Loucy (cell line): Measurements from ENCODE around the gene COL5A1.

Source experiments
- H2AFZ ChIP-seq: fragments of 200-600 bp; sonication (generic); 2 replicates; pipeline ENCODE4 v1.6.0; 2016; ENCODE audit warnings: antibody characterized with exemption, mild to moderate bottlenecking, low read length, moderate library complexity
- H3F3A ChIP-seq: fragments of 200-600 bp; 2 replicates; pipeline ENCODE4 v1.6.0; 2016; ENCODE audit warnings: antibody characterized with exemption, low read depth, mild to moderate bottlenecking
- H3K27me3 ChIP-seq: fragments of 200-600 bp; sonication (generic); 2 replicates; pipeline ENCODE4 v1.6.1; 2014; ENCODE audit warnings: low read length, mild to moderate bottlenecking; ENCODE audit not compliant: insufficient read depth, poor library complexity, severe bottlenecking
- H3K36me3 ChIP-seq: fragments of 200-600 bp; sonication (generic); 2 replicates; pipeline ENCODE4 v1.6.1; 2016; ENCODE audit warnings: low read length; ENCODE audit not compliant: insufficient read depth
- H3K4me1 ChIP-seq: fragments of 200-600 bp; sonication (generic); 2 replicates; pipeline ENCODE4 v1.5.1; 2014; ENCODE audit warnings: low read length, mild to moderate bottlenecking; ENCODE audit not compliant: insufficient read depth, poor library complexity, severe bottlenecking
- H3K4me2 ChIP-seq: fragments of 200-600 bp; sonication (generic); 2 replicates; pipeline ENCODE4 v1.6.0; 2014; ENCODE audit warnings: antibody characterized with exemption, low read length, low read depth, mild to moderate bottlenecking; ENCODE audit not compliant: poor library complexity, severe bottlenecking
- H3K4me3 ChIP-seq: fragments of 200-600 bp; sonication (generic); 2 replicates; pipeline ENCODE4 v1.5.1; 2014; ENCODE audit warnings: low read length, mild to moderate bottlenecking, mixed read lengths; ENCODE audit not compliant: poor library complexity, severe bottlenecking
- H3K79me2 ChIP-seq: fragments of 200-600 bp; sonication (generic); 2 replicates; pipeline ENCODE4 v1.6.1; 2014; ENCODE audit warnings: low read length; ENCODE audit not compliant: insufficient read depth
- H3K9ac ChIP-seq: fragments of 200-600 bp; sonication (generic); 2 replicates; pipeline ENCODE4 v1.6.0; 2014; ENCODE audit warnings: mild to moderate bottlenecking, low read depth, low read length, moderate library complexity; ENCODE audit not compliant: poor library complexity, severe bottlenecking
- H3K9me2 ChIP-seq: fragments of 200-600 bp; sonication (generic); replicated peaks from 2 replicates; pipeline ENCODE4 v1.6.1; 2016; ENCODE audit warnings: low read depth, low read length, mixed read lengths
- H3K9me3 ChIP-seq: fragments of 200-600 bp; sonication (generic); 2 replicates; pipeline ENCODE4 v1.6.1; 2014; ENCODE audit warnings: mild to moderate bottlenecking, antibody characterized with exemption, low read length, low read depth; ENCODE audit not compliant: insufficient read depth
- H4K20me1 ChIP-seq: fragments of 200-600 bp; sonication (generic); 2 replicates; pipeline ENCODE4 v1.6.0; 2014; ENCODE audit warnings: antibody characterized with exemption, low read length, mild to moderate bottlenecking; ENCODE audit not compliant: insufficient read depth, poor library complexity, severe bottlenecking
- CTCF ChIP-seq: fragments of 200-600 bp; sonication (generic); conservative IDR thresholded peaks from 2 replicates; pipeline ENCODE4 v1.5.1; 2014; ENCODE audit warnings: mild to moderate bottlenecking, antibody characterized with exemption, low read length
- EZH2phosphoT487 ChIP-seq: fragments of 200-600 bp; IDR thresholded peaks from 2 replicates; pipeline ENCODE4 v1.6.1; 2018; ENCODE audit warnings: antibody characterized with exemption, mild to moderate bottlenecking, moderate library complexity, borderline replicate concordance

The COL5A1 gene

DNA sequence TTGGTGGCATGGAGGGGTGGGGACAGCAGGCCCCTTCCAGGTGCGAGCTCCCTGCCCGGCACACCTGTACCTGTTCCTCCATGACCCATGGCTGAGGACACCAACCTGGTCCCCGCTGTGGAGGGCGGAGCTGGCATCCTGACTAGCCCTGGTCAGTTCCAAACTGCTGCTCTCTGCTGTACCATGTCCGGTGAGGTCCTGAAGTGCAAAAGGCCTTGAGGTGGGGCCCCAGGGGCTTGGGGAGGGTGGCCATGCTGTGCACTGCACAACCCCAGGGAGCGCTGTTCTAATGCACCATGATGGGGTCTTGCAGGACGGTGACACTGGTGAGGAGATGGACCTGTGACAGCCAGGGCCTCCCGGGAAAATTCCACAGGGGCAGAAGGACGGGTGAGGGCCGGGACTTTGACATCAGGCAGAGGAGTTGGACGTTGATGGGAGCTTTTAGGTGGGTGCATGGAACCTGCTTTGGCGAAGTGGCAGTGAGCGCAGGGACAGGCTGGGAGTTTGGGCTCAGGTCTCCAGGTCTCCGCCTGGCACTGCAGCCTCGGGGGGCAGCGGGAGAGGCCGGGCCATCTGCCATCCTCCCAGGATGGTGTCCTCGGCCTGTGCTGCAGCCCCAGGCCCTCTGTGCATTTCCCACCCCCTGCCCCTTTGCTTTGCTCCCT is 38.9 kb downstream of the COL5A1 start:
- H3K79me2 ChIP-seq: no peaks in the 10 kb centered on the region
- no peaks in the 10 kb centered on the region for H3F3A ChIP-seq
- H3K36me3 ChIP-seq: no peaks in the 10 kb centered on the region
- H3K4me2 ChIP-seq: no peak overlapping the region
- no peak overlapping the region for H3K4me3 ChIP-seq
- no peaks in the 10 kb centered on the region for H3K4me1 ChIP-seq
- no peak overlapping the region for H2AFZ ChIP-seq
- H3K9me2 ChIP-seq: no peaks in the 10 kb centered on the region
- H3K9ac ChIP-seq: no peak overlapping the region
- H4K20me1 ChIP-seq: no peaks in the 10 kb centered on the region
- no peaks in the 10 kb centered on the region for H3K9me3 ChIP-seq
- no peaks in the 10 kb centered on the region for H3K27me3 ChIP-seq
- no peak for TF ChIP-seq EZH2phosphoT487
- no peak for TF ChIP-seq CTCF

DNA sequence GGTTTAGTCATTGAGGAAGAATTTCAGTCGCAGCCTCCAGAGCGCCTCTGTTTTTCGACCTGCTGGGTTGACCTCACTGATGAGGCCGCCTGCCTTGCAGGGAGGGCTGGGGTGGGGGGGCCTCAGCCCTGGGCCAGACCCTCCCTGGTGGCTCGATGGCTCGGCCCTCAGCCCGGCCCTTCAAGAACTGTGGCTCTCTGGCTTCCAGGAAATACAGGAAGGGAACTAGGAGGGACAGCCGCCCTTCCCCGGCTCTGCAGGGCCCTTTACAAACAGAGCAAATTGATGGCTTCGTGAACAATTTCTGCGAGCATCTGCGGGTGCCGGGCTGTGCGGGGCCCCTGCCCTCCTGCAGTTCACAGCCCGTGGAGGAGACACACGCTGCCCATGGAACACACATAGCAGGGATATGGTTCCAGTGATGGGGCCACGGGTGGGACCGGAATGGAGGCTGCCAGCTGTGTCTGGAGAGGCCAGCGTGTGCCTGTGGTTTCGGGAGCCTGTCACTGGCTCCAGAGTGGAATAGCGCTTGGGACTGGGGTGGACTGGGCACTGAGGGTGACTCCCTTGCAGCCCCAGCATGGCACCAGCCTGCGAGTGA is 39.6 kb downstream of the COL5A1 start:
- Histone ChIP-seq H2AFZ (no peak overlapping the region), H3F3A (no peaks in the 10 kb centered on the region), H3K4me1 (no peaks in the 10 kb centered on the region), H3K9ac (no peak overlapping the region), H3K4me3 (no peak overlapping the region), H3K27me3 (no peaks in the 10 kb centered on the region), H3K79me2 (no peaks in the 10 kb centered on the region), H3K9me2 (no peaks in the 10 kb centered on the region), H3K36me3 (no peaks in the 10 kb centered on the region), H4K20me1 (no peaks in the 10 kb centered on the region), H3K4me2 (no peak overlapping the region), H3K9me3 (no peaks in the 10 kb centered on the region)
- no peak for TF ChIP-seq CTCF
- TF ChIP-seq EZH2phosphoT487: no peak

DNA sequence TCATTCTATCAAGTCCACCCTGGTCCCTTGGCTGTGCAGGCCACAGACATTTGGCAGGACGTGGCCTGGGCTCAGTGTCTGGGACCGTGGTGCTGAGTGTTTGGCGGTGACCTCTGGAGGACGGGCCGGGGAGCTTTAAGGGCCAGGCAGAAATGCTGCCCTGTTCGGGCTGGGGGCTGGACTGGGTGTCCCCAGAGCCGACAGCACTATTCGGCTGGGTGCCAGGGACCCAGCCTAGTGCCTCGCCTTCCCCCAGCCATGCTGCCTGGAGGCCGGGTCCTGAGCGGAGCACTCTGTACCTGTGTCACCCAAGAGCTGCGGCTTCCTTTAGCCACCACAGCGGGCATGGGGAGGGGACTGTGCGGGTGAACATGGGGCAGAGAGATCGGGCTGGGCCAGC is 40.4 kb downstream of the COL5A1 start:
- no peaks in the 10 kb centered on the region for H3K79me2 ChIP-seq

More for the DNA sequence above, 40.4 kb downstream of the COL5A1 start:
- no peaks in the 10 kb centered on the region for H3K27me3 ChIP-seq
- H3K9me2 ChIP-seq: no peaks in the 10 kb centered on the region
- H2AFZ ChIP-seq: no peak overlapping the region
- TF ChIP-seq EZH2phosphoT487 (no peak), CTCF (no peak)
- H4K20me1 ChIP-seq: no peaks in the 10 kb centered on the region
- H3K4me2 ChIP-seq: no peak overlapping the region
- no peak overlapping the region for H3K4me3 ChIP-seq
- H3K4me1 ChIP-seq: no peaks in the 10 kb centered on the region
- H3F3A ChIP-seq: no peaks in the 10 kb centered on the region
- no peaks in the 10 kb centered on the region for H3K36me3 ChIP-seq
- no peaks in the 10 kb centered on the region for H3K9me3 ChIP-seq
- no peak overlapping the region for H3K9ac ChIP-seq
